Measurements from ENCODE around the gene PAH.
A peak's percentile ranks its signal among the peaks of the same experiment; 100 is the strongest.
"Not testable (repeated sequence)": the region's sequence is repeated elsewhere in the genome, so short reads cannot be mapped to it uniquely, and the experiment has no call there.

PAH gene

DNA sequence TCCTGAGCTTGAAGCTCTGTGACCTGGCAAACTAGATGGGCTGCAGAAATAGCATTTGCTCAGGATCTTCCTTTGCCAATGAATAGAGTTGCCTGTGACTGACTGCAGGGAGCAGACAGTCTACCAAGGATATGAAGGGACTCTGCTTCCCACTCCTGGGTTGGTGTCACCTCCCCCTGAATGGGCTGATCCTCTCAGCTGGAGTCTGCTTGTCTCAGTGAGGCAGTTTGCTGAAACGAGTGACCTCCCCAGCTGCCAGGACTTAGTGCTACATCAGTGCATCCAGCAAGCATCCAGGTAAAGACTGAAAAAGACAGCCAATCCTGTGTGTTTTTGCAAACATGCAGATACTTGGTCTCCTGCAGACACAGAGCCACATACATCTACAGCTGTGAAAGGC is 28.5 kb downstream of the PAH start:
- no peak for DNase-seq

GRCh38 chr12:102885043-102885932 is 31.8 kb downstream of the PAH start:
- no peak for DNase-seq

GRCh38 chr12:102883204-102883799 is 33.7 kb downstream of the PAH start:
- no peak for DNase-seq

- DNase-seq, result no peak
These were observed 36.3 kb downstream of the PAH start for GRCh38 chr12:102880783-102881182.

GRCh38 chr12:102879144-102879763 is 37.8 kb downstream of the PAH start:
- peak; percentile 15 for DNase-seq

- DNase-seq, result no peak
These were observed 40.2 kb downstream of the PAH start for GRCh38 chr12:102876883-102877282.

DNA sequence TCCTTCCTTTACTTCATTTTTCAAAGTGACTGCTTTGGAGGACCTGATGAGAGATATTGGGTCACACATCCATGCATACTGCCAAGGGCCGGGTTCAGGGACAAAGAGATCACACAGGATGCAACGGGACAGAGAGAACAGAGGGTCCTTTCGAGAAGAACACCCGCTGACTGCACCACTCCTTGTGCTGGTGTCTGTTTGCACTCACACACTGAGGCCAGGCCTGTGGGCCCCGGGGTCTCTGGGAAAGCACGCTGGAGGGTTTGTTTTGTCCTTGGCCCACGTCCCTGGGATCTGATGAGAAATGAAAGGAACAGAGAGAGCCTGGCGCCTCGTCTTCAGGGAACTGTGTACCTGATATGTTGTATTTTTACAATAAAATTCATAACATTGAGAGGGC is 42.2 kb downstream of the PAH start:
- no peak for DNase-seq

- no peak for DNase-seq
These were observed 44.0 kb downstream of the PAH start for GRCh38 chr12:102873077-102873476.

DNA sequence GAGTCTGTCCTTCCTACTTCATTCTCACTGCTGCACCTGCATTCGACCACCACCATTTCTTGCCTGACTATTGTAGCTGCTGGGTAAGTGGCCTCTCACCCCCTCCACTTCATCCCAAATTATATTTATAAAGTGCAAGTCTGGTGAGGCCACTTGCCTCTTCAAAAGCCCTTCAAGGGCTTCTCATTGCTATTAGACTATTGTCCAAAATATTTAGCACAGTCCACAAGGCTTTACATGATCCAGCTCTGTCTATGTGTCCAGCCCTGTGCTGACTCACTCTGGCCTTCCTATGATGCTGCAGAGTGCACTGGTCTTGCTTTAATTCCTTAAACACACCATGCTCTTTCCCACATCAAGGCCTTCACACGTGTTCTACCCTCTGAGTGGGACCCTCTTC is 46.0 kb downstream of the PAH start:
- DNase-seq, result no peak

GRCh38 chr12:102869571-102869970 is 47.5 kb downstream of the PAH start:
- no peak for DNase-seq

- DNase-seq, result no peak
These were observed 51.0 kb downstream of the PAH start for GRCh38 chr12:102865821-102866615.

- no peak for DNase-seq
These were observed 54.6 kb downstream of the PAH start for GRCh38 chr12:102862486-102862885.

DNA sequence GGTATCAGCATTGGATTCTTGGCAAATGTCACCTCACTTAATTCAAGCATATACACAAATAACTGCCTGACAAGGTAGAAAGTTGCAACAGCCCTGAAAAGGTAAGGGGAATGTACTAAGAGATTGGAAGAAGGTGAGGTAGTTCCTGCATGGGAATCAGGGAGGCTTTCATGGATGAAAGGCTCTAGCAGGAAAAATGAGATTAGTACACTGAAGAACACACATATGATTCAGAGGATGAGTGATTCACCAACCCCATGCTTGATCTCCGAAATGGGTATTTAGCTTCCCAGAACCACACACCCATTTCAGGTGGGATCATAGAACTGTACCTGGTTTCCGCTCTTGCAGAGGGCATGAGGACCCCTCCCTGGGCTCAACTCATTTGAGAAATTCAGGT is 65.8 kb downstream of the PAH start:
- DNase-seq, result no peak

DNA sequence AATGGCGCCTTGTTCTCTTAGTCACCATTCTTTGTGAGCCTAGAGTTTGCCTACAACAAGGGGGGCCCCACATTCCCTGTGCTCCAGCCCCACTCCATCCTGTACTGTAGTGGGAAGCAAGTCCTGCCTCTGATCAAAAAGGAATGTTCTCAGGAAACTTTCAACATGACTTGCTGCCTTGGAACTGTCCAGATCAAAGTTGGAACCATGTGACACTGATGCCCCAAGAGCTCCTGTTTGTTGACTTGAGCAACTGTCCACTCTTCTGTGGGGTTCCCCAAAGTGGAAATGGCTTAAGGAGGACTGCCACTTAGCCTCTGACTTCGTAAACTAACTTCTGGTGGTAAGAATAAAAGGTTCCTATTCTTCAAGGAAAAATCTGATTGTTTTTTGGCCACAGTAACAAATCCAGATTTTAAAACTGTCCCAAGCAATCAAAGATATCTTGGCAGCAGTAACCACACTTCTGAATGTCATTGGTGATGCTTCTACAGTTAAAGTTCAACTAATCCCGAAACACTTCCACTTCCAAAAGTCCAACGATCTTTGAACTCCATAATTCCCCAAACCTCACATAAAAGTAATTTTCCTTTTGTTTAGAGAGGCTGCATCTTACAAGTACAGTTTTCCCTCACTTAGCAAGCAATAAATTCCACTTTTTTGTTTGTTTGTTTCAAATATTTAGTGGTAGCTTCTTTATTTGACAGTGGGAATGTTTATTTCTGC is 67.2 kb downstream of the PAH start:
- DNase-seq, result no peak

GRCh38 chr12:102848832-102849231 is 68.2 kb downstream of the PAH start:
- no peak for DNase-seq

- DNase-seq, result no peak
These were observed 69.9 kb downstream of the PAH start for GRCh38 chr12:102847131-102847530.

GRCh38 chr12:102833687-102834441 is 83.2 kb downstream of the PAH start:
- DNase-seq, result no peak

- not testable (repeated sequence) for DNase-seq
These were observed 84.2 kb downstream of the PAH start for GRCh38 chr12:102832826-102833225.

GRCh38 chr12:102824218-102824835 is 92.7 kb downstream of the PAH start:
- no peak for DNase-seq

GRCh38 chr12:102821149-102821548 is 95.9 kb downstream of the PAH start:
- no peak for DNase-seq

- DNase-seq, result no peak
These were observed 100.1 kb downstream of the PAH start for GRCh38 chr12:102816816-102817434.
